ENCODE results near the gene ZNF491. TPM values are rescaled to one million over a fixed set of nuclear protein-coding genes. Genes with fewer than 3 reads are reported as not detected.
A peak's percentile ranks its signal among the peaks of the same experiment; 100 is the strongest.

Gene ZNF491
- total RNA-seq, 1 donor from 2014 or later, result 4.6 TPM

DNA sequence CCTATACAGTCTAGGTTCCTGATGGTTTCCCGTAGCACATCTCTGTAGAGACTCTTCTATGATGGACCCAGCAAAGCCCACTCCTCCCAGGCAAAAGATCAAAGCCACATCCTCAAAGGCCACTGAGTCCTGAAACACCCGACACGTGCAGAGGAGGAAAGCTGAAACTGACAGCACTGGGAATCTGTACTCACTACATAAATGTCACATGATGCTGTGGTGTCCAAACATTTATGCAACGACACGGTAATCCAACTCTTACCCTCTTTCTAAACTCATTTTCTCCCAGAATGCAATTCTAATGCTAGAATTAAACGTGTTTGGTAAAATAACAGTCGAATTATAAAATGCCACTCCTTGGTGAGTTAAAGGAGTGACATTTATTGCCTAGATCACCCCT, 38.5 kb upstream of the ZNF491 start:
- TF ChIP-seq, protein P1, sequence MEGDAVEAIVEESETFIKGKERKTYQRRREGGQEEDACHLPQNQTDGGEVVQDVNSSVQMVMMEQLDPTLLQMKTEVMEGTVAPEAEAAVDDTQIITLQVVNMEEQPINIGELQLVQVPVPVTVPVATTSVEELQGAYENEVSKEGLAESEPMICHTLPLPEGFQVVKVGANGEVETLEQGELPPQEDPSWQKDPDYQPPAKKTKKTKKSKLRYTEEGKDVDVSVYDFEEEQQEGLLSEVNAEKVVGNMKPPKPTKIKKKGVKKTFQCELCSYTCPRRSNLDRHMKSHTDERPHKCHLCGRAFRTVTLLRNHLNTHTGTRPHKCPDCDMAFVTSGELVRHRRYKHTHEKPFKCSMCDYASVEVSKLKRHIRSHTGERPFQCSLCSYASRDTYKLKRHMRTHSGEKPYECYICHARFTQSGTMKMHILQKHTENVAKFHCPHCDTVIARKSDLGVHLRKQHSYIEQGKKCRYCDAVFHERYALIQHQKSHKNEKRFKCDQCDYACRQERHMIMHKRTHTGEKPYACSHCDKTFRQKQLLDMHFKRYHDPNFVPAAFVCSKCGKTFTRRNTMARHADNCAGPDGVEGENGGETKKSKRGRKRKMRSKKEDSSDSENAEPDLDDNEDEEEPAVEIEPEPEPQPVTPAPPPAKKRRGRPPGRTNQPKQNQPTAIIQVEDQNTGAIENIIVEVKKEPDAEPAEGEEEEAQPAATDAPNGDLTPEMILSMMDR (IDR thresholded peaks at IDR 0.05; ENCODE audit: insufficient read depth, low read length, poor library complexity, severe bottlenecking), result no peak
- no peaks in the 10 kb centered on the region for H3K36me3 ChIP-seq (ENCODE audit: control insufficient read depth, insufficient read depth, low read length)

DNA sequence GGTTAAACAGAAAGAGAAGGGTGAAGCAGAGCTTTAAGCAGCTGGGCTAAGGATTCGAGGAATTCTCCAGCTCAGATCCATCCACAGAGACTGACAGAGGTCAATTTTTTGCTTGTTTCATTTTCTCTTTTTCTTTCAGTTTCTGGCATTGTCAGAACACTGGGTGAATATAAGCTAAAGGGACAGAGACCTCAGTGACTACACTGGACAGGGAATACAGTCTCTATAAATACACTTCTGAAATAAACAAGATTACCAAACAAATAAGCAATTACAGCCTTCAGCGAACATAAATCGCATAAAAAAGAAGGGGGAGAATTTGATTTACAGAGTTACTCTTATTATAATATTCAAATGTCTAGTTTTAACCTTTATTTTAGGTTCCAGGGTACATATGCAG, 35.2 kb upstream of the ZNF491 start:
- TF ChIP-seq, protein P1 (IDR thresholded peaks at IDR 0.05; ENCODE audit: insufficient read depth, low read length, poor library complexity, severe bottlenecking), result no peak
- H3K4me3 ChIP-seq (ENCODE audit: low read depth, low read length), result no peak overlapping the region
- no peaks in the 10 kb centered on the region for H3K36me3 ChIP-seq (ENCODE audit: control insufficient read depth, insufficient read depth, low read length)
- H3K27me3 ChIP-seq (ENCODE audit: control insufficient read depth, insufficient read depth, low read length), result no peaks in the 10 kb centered on the region
- no peak for DNase-seq (ENCODE audit: low read depth)

More for the DNA sequence above, 38.5 kb upstream of the ZNF491 start:
- no peak for DNase-seq (ENCODE audit: low read depth)
- Histone ChIP-seq H3K27me3 (ENCODE audit: control insufficient read depth, insufficient read depth, low read length) (no peaks in the 10 kb centered on the region), H3K4me3 (ENCODE audit: low read depth, low read length) (no peak overlapping the region)

DNA sequence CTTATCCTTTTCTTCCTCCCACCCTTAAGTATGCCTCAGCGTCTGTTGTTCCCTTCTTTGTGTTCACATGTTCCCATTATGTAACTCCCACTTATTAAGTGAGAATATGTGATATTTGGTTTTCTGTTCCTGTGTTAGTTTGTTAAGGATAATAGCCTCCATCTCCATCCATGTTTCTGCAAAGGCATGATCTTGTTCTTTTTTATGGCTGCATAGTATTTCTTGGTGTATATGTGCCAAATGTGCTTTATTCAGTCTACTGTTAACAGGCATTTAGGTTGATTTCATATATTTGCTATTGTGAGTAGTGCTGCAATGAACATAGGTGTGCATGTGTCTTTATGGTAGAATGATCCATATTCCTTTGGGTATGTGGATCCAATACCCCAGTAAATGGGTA, 34.7 kb upstream of the ZNF491 start:
- no peak overlapping the region for H3K4me3 ChIP-seq (ENCODE audit: low read depth, low read length)
- H3K36me3 ChIP-seq (ENCODE audit: control insufficient read depth, insufficient read depth, low read length), result no peaks in the 10 kb centered on the region
- H3K27me3 ChIP-seq (ENCODE audit: control insufficient read depth, insufficient read depth, low read length), result no peaks in the 10 kb centered on the region
- DNase-seq (ENCODE audit: low read depth), result no peak
- TF ChIP-seq, protein P1 (IDR thresholded peaks at IDR 0.05; ENCODE audit: insufficient read depth, low read length, poor library complexity, severe bottlenecking), result no peak

DNA sequence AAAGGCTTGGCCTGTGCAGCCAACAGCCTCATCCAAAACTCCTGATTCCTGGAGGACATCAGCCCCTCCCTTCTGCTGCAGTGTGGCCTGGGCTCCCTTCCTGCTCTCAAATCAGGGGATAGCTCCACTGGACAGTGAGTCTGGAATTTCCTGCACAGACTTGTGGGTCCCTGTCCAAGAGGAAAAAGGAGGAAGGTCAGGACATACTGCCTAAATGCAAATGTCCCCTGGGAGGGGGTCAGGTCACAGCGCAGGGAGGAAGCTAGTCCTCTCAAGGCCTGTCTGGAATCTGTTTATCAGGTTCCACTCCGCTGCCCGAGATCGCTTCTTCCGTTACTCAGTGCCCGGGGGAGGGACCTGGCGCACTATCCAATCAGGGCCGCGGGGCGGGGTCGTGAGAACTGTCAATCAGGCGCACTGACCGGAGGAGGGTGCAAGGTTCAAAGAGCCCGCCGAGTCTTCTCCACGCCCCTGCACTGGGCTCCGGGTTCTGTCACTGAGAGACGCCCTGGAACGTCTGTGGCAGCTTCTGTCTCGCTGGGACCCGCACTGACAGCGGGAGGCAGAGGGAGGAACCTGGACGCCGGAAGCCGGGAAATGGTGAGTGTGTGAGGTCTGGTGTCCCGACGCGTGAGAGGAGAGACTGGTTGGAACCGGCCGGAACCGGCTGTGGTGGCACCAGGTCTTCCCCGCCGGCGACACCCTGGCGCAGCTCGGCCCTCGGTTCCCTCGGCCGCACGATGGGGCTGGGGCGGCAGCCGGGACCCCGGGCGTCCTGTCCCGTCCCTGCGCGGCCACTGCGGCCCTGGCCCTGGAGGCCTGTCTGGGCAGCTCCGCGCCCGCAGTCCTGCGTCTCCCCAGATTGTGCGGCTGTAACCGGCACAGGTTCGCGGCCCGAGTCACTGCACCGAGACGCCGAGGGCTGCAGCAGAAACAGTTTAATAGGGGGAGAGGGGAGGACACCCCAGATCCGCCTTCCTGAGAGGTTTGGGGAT, 31.4 kb upstream of the ZNF491 start, which contains the start of gene ZNF441:
ZNF441 (plus strand) TSS at position 404 of the 995 bp plus-strand sequence; CDS start at position 598, 194 bp downstream.
- H3K27me3 ChIP-seq (ENCODE audit: control insufficient read depth, insufficient read depth, low read length), result no peaks in the 10 kb centered on the region
- H3K4me3 ChIP-seq (ENCODE audit: low read depth, low read length), result peak within 1 kb of the TSS; percentile 83
- TF ChIP-seq, protein P1 (IDR thresholded peaks at IDR 0.05; ENCODE audit: insufficient read depth, low read length, poor library complexity, severe bottlenecking), result no peak
- DNase-seq (ENCODE audit: low read depth), result peak; percentile 69
- H3K36me3 ChIP-seq (ENCODE audit: control insufficient read depth, insufficient read depth, low read length), result no peaks in the 10 kb centered on the region

DNA sequence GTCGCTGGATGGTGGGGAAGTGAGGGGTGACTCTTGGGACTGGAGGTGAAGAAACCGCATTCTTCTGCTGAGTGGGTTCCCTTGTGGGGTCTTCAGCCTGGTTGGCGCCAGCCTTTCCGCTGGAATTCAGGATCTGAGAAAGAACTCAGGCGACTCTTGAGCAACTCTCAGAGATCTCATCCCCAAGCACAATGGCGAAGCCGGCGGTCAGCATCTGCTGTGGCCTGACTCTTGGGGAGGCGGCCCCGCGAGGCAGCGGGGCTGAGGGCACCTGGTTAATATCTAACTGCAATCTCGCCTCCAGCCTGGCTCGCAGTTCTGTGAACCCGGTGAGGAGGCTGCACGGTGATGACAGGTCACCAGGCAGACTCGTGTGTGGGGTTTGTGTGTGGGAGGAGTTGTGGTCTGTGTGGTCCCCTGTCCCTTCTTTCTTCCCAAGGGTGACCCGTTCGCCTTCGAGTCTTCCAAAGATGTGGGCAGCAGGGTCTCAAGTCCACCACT, 30.6 kb upstream of the ZNF491 start:
- TF ChIP-seq, protein P1 (IDR thresholded peaks at IDR 0.05; ENCODE audit: insufficient read depth, low read length, poor library complexity, severe bottlenecking), result no peak
- peak; percentile 16 for DNase-seq (ENCODE audit: low read depth)
- H3K27me3 ChIP-seq (ENCODE audit: control insufficient read depth, insufficient read depth, low read length), result no peaks in the 10 kb centered on the region
- H3K4me3 ChIP-seq (ENCODE audit: low read depth, low read length), result peak overlapping the region; percentile 83
- no peaks in the 10 kb centered on the region for H3K36me3 ChIP-seq (ENCODE audit: control insufficient read depth, insufficient read depth, low read length)

Measured in kidney epithelial cell (primary cell).